IMR-90 (cell line): Measurements from ENCODE around the gene ADAMTS17. TPM values are rescaled to one million over a fixed set of nuclear protein-coding genes. Genes with fewer than 3 reads are reported as not detected.

Source experiments
- ATAC-seq: fragments of 200-7000 bp; cut with Tn5 transposase; 2 replicates; pipeline ENCODE4 v1.9.1; 2020; ENCODE audit warnings: low read depth, mild to moderate bottlenecking, moderate library complexity
- BruUV-seq: library from RNA; stranded (reverse); fragments of 400-500 nt; replicated peaks from 2 replicates; lab custom pipeline; 2021; lab: Mats Ljungman, UMichigan
- CTCF ChIA-PET: fragments of 300-600 bp; formaldehyde crosslinking; extraction: SDS; loops from one replicate; lab custom pipeline; 2021; ENCODE audit warnings: antibody characterized with exemption; lab: Yijun Ruan, JAX
- POLR2A ChIA-PET: fragments of 300-600 bp; sonication (Branson Sonifier 250); formaldehyde crosslinking; loops from one replicate; lab custom pipeline; 2022; ENCODE audit warnings: antibody characterized with exemption; ENCODE audit not compliant: unreplicated experiment; lab: Charles Lee
- DNase-seq: peaks from one replicate; pipeline ENCODE4 v3.0.0; 2013
- H2AFZ ChIP-seq: replicated peaks from 2 replicates; pipeline ENCODE3; 2013; ENCODE audit warnings: low read length, mild to moderate bottlenecking; ENCODE audit not compliant: poor library complexity
- H2AK5ac ChIP-seq: 2 replicates; pipeline ENCODE4 v1.6.1; 2013; ENCODE audit warnings: low read depth, low read length, inconsistent platforms
- H2AK9ac ChIP-seq: replicated peaks from 2 replicates; pipeline ENCODE3; 2013; ENCODE audit warnings: mild to moderate bottlenecking, low read depth, low read length, moderate library complexity; ENCODE audit not compliant: poor library complexity
- H2BK120ac ChIP-seq: 2 replicates; pipeline ENCODE4 v1.6.1; 2013; ENCODE audit warnings: low read depth, low read length, inconsistent platforms
- H2BK15ac ChIP-seq: 3 replicates; pipeline ENCODE4 v1.6.1; 2013; ENCODE audit warnings: low read depth, low read length, inconsistent platforms
- H2BK20ac ChIP-seq: 2 replicates; pipeline ENCODE4 v1.6.1; 2013; ENCODE audit warnings: low read depth, mild to moderate bottlenecking, inconsistent platforms, low read length, moderate library complexity
- H2BK5ac ChIP-seq: 2 replicates; pipeline ENCODE4 v1.6.1; 2013; ENCODE audit warnings: mild to moderate bottlenecking, low read depth, low read length, inconsistent platforms; ENCODE audit not compliant: poor library complexity, severe bottlenecking
- H3K14ac ChIP-seq: replicated peaks from 2 replicates; pipeline ENCODE4 v1.6.1; 2013; ENCODE audit warnings: low read depth, low read length, inconsistent platforms
- H3K18ac ChIP-seq: 2 replicates; pipeline ENCODE4 v1.6.1; 2013; ENCODE audit warnings: low read depth, low read length, control low read depth
- H3K23ac ChIP-seq: 2 replicates; pipeline ENCODE4 v1.6.1; 2013; ENCODE audit warnings: low read depth, low read length, inconsistent platforms
- H3K27ac ChIP-seq: 2 replicates; pipeline ENCODE4 v1.5.1; 2013; ENCODE audit warnings: mild to moderate bottlenecking, control low read depth, low read length; ENCODE audit not compliant: insufficient read depth
- H3K27me3 ChIP-seq: 2 replicates; pipeline ENCODE4 v1.6.1; 2013; ENCODE audit warnings: low read length; ENCODE audit not compliant: control insufficient read depth, insufficient read depth
- H3K36me3 ChIP-seq: 2 replicates; pipeline ENCODE4 v1.6.1; 2013; ENCODE audit warnings: low read length, mixed read lengths; ENCODE audit not compliant: control insufficient read depth, insufficient read depth
- H3K4ac ChIP-seq: 2 replicates; pipeline ENCODE4 v1.6.1; 2013; ENCODE audit warnings: low read depth, low read length, inconsistent platforms
- H3K4me1 ChIP-seq: 2 replicates; pipeline ENCODE4 v1.6.1; 2013; ENCODE audit warnings: low read length, mixed read lengths; ENCODE audit not compliant: control insufficient read depth, insufficient read depth
- H3K4me2 ChIP-seq: 2 replicates; pipeline ENCODE4 v1.6.1; 2013; ENCODE audit warnings: low read depth, mild to moderate bottlenecking, control low read depth, low read length, moderate library complexity
- H3K4me3 ChIP-seq: 2 replicates; pipeline ENCODE4 v1.5.1; 2013; ENCODE audit warnings: low read depth, mild to moderate bottlenecking, control low read depth, low read length, moderate library complexity; ENCODE audit not compliant: insufficient read depth
- H3K56ac ChIP-seq: 2 replicates; pipeline ENCODE4 v1.6.1; 2013; ENCODE audit warnings: low read length, inconsistent platforms; ENCODE audit not compliant: insufficient read depth; ENCODE audit errors: extremely low read depth
- H3K79me1 ChIP-seq, 2 experiments: 2 replicates each; pipeline ENCODE4 v1.6.1; 2013; ENCODE audit warnings: low read length in 2 of 2, inconsistent platforms in 1 of 2, low read depth in 1 of 2
- H3K9ac ChIP-seq: 2 replicates; pipeline ENCODE4 v1.6.1; 2013; ENCODE audit warnings: low read depth, low read length, control low read depth
- H3K9me1 ChIP-seq: 2 replicates; pipeline ENCODE4 v1.6.1; 2013; ENCODE audit warnings: low read length, inconsistent platforms; ENCODE audit not compliant: insufficient read depth
- H3K9me3 ChIP-seq: 2 replicates; pipeline ENCODE4 v1.6.1; 2013; ENCODE audit warnings: low read length; ENCODE audit not compliant: control insufficient read depth, insufficient read depth
- H4K20me1 ChIP-seq: 2 replicates; pipeline ENCODE4 v1.6.1; 2013; ENCODE audit warnings: low read length, inconsistent platforms; ENCODE audit not compliant: insufficient read depth
- H4K5ac ChIP-seq: 2 replicates; pipeline ENCODE4 v1.6.1; 2013; ENCODE audit warnings: mild to moderate bottlenecking, low read depth, low read length, control low read depth
- H4K8ac ChIP-seq, 2 experiments: 2 replicates each; pipeline ENCODE4 v1.6.1; 2013; ENCODE audit warnings: low read depth in 2 of 2, low read length in 2 of 2, control low read depth in 1 of 2, inconsistent platforms in 1 of 2
- H4K91ac ChIP-seq: 2 replicates; pipeline ENCODE4 v1.6.1; 2013; ENCODE audit warnings: low read depth, low read length, inconsistent platforms; ENCODE audit not compliant: insufficient read depth
- BHLHE40 ChIP-seq: fragments of 150-350 bp; IDR thresholded peaks from 2 replicates; pipeline ENCODE4 v1.6.1; 2016; ENCODE audit warnings: mild to moderate bottlenecking, low read depth, low read length
- CEBPB ChIP-seq: IDR thresholded peaks from 2 replicates; pipeline ENCODE4 v1.6.1; 2012; ENCODE audit warnings: low read depth, low read length, improper control_type of control experiment
- CHD1 ChIP-seq: IDR thresholded peaks from 2 replicates; pipeline ENCODE4 v1.6.1; 2012; ENCODE audit warnings: low read depth, low read length, improper control_type of control experiment
- CTCF ChIP-seq: conservative IDR thresholded peaks from 2 replicates; pipeline ENCODE4 v1.5.1; 2012; ENCODE audit warnings: mild to moderate bottlenecking, low read depth, low read length, improper control_type of control experiment
- ELK1 ChIP-seq: fragments of 150-350 bp; IDR thresholded peaks from 2 replicates; pipeline ENCODE4 v1.6.1; 2016; ENCODE audit warnings: low read depth, mild to moderate bottlenecking, low read length, moderate library complexity, borderline replicate concordance
- FOS ChIP-seq: fragments of 150-350 bp; IDR thresholded peaks from 2 replicates; pipeline ENCODE4 v1.6.1; 2016; ENCODE audit warnings: low read depth, low read length
- MAFK ChIP-seq: IDR thresholded peaks from 2 replicates; pipeline ENCODE4 v1.6.1; 2012; ENCODE audit warnings: low read depth, low read length, improper control_type of control experiment
- MAZ ChIP-seq: IDR thresholded peaks from 2 replicates; pipeline ENCODE4 v1.6.1; 2012; ENCODE audit warnings: low read depth, mild to moderate bottlenecking, low read length, improper control_type of control experiment, moderate library complexity, borderline replicate concordance
- MXI1 ChIP-seq: IDR thresholded peaks from 2 replicates; pipeline ENCODE4 v1.6.1; 2012; ENCODE audit warnings: low read depth, mild to moderate bottlenecking, low read length, moderate library complexity, borderline replicate concordance
- NFE2L2 ChIP-seq: fragments of 150-350 bp; IDR thresholded peaks from 2 replicates; pipeline ENCODE4 v1.6.1; 2016; ENCODE audit warnings: low read depth, mild to moderate bottlenecking, low read length
- POLR2A ChIP-seq: IDR thresholded peaks from 2 replicates; pipeline ENCODE4 v1.6.1; 2012; ENCODE audit warnings: mild to moderate bottlenecking, low read depth, low read length
- RAD21 ChIP-seq: IDR thresholded peaks from 2 replicates; pipeline ENCODE4 v1.6.1; 2012; ENCODE audit warnings: low read length, improper control_type of control experiment
- RCOR1 ChIP-seq: IDR thresholded peaks from 2 replicates; pipeline ENCODE4 v1.6.1; 2012; ENCODE audit warnings: mild to moderate bottlenecking, low read length, improper control_type of control experiment; ENCODE audit not compliant: insufficient replicate concordance
- RFX5 ChIP-seq: IDR thresholded peaks from 2 replicates; pipeline ENCODE4 v1.8.0; 2012; ENCODE audit warnings: low read depth, mild to moderate bottlenecking, low read length, moderate library complexity
- SMC3 ChIP-seq: fragments of 150-350 bp; IDR thresholded peaks from 2 replicates; pipeline ENCODE4 v1.6.1; 2016; ENCODE audit warnings: low read depth, mild to moderate bottlenecking, antibody characterized with exemption, low read length, moderate library complexity
- USF2 ChIP-seq: fragments of 150-350 bp; IDR thresholded peaks from 2 replicates; pipeline ENCODE4 v1.6.1; 2017; ENCODE audit warnings: mild to moderate bottlenecking, antibody characterized with exemption, low read length, low read depth
- WGBS, 2 experiments: methylation state at CpG; one replicate each; pipeline versions ENCODE4 v1.1.5 to v1.1.7; 2013; ENCODE audit warnings: missing lambda C conversion rate in 2 of 2; ENCODE audit not compliant: insufficient read length in 1 of 2; ENCODE audit errors: extremely low coverage in 2 of 2; 5-methylcytosine and 5-hydroxymethylcytosine counted together
- dilution Hi-C: fragments of 300-500 bp; cut with HindIII; formaldehyde crosslinking; loops from one replicate; pipeline ENCODE4 v1.14.3; 2018; ENCODE audit warnings: low sequenced_read_pairs; ENCODE audit not compliant: unreplicated experiment
- in situ Hi-C: fragments of 300-500 bp; cut with MboI; formaldehyde crosslinking; loops from 3 replicates; pipeline ENCODE4 v1.14.3; 2019; ENCODE audit warnings: low sequenced_read_pairs, inconsistent platforms, mixed read lengths
- intact Hi-C: fragments of 100-400 bp; cut with micrococcal nuclease; formaldehyde crosslinking; loops from 2 replicates; pipeline ENCODE4 v1.10.0; 2022
- polyA plus RNA-seq, 3 experiments: library from polyadenylated mRNA; depleted of rRNA; stranded (reverse); fragments of >200 nt; gene quantifications; 2 replicates each; pipeline ENCODE4 v1.2.3, GENCODE V29; 2012; ENCODE audit warnings: low replicate concordance in 1 of 3
- total RNA-seq: library from RNA; depleted of rRNA; stranded (reverse); fragments of >200 nt; gene quantifications from 2 replicates; pipeline ENCODE4 v1.2.3, GENCODE V29; 2012

The ADAMTS17 gene
- total and polyA plus RNA-seq, 2 of the 4 experiments (the other 2 are of a cell fraction) = 0.03 TPM; not detected in 1

GRCh38 chr15:100310041-100310405, 31.8 kb downstream of the ADAMTS17 start:
- Histone ChIP-seq H3K27ac (no peak overlapping the region), H3K23ac (no peak overlapping the region), H4K20me1 (no peaks in the 10 kb centered on the region), H2BK15ac (no peak overlapping the region), H4K8ac (no peak overlapping the region), H3K27me3 (no peaks in the 10 kb centered on the region), H3K18ac (no peak overlapping the region), H4K91ac (no peak overlapping the region), H3K9ac (no peak overlapping the region), H2AK5ac (no peak overlapping the region), H2AK9ac (no peak overlapping the region), H2BK120ac (no peak overlapping the region), H3K9me1 (no peaks in the 10 kb centered on the region), H3K4ac (no peak overlapping the region), H3K36me3 (no peaks in the 10 kb centered on the region), H3K14ac (no peak overlapping the region), H3K79me1 (no peaks in the 10 kb centered on the region), H3K4me3 (no peak overlapping the region), H3K4me1 (no peaks in the 10 kb centered on the region), H2BK20ac (no peak overlapping the region), H3K4me2 (no peak overlapping the region), H2AFZ (no peak overlapping the region), H3K56ac (no peak overlapping the region), H3K9me3 (peaks cover 46% of the 10 kb centered on the region), H2BK5ac (no peak overlapping the region), H4K5ac (no peak overlapping the region)
- ChIA-PET POLR2A (no interaction called here), CTCF (no interaction called here)
- dilution Hi-C loops (no loop called here), intact Hi-C loops (no loop called here), in situ Hi-C loops (no loop called here)
- ATAC-seq (no peak), DNase-seq (no peak)
- WGBS, 2 experiments = 8% methylated on average over 1 of the region's 8 CpGs; no CpG with 5 or more reads in 1 of the 2 experiments
- TF ChIP-seq USF2 (no peak), CTCF (no peak), BHLHE40 (no peak), MXI1 (no peak), RCOR1 (no peak), POLR2A (no peak), SMC3 (no peak), CEBPB (no peak), CHD1 (no peak), MAFK (no peak), NFE2L2 (no peak), RAD21 (no peak), RFX5 (no peak), MAZ (no peak), FOS (no peak), ELK1 (no peak)
- BruUV-seq = no TSS peak
